Endodermal cell (in vitro differentiated cells): Measurements from ENCODE around the gene ZFAND4. TPM values are rescaled to one million over a fixed set of nuclear protein-coding genes. Genes with fewer than 3 reads are reported as not detected.

Experiments used
- DNase-seq: peaks from one replicate; pipeline ENCODE4 v3.0.0-alpha.2; 2017
- H3K27ac ChIP-seq: 2 replicates; pipeline ENCODE4 v1.5.1; 2013; ENCODE audit warnings: mild to moderate bottlenecking, low read depth, low read length, moderate library complexity
- H3K27me3 ChIP-seq: 2 replicates; pipeline ENCODE4 v1.6.1; 2013; ENCODE audit warnings: mild to moderate bottlenecking, low read length, moderate library complexity; ENCODE audit not compliant: insufficient read depth, control insufficient read depth, poor library complexity, severe bottlenecking
- H3K36me3 ChIP-seq: 2 replicates; pipeline ENCODE4 v1.7.0; 2013; ENCODE audit warnings: mild to moderate bottlenecking, low read length, moderate library complexity; ENCODE audit not compliant: control insufficient read depth, insufficient read depth
- H3K4me1 ChIP-seq: one replicate; pipeline ENCODE4 v1.7.0; 2013; ENCODE audit warnings: low read length; ENCODE audit not compliant: control insufficient read depth, insufficient read depth
- H3K4me3 ChIP-seq: 2 replicates; pipeline ENCODE4 v1.5.1; 2013; ENCODE audit warnings: mild to moderate bottlenecking, low read length, moderate library complexity
- H3K9ac ChIP-seq: 2 replicates; pipeline ENCODE4 v1.6.1; 2013; ENCODE audit warnings: mild to moderate bottlenecking, low read length, moderate library complexity; ENCODE audit not compliant: poor library complexity, severe bottlenecking; ENCODE audit errors: extremely low read depth
- H3K9me3 ChIP-seq: 2 replicates; pipeline ENCODE4 v1.6.1; 2013; ENCODE audit warnings: mild to moderate bottlenecking, low read length, moderate library complexity; ENCODE audit not compliant: control insufficient read depth
- H3K27ac Mint-ChIP-seq: 2 replicates; pipeline ENCODE4 v1.8.0; 2020; ENCODE audit warnings: mixed read lengths
- H3K27me3 Mint-ChIP-seq: 2 replicates; pipeline ENCODE4 v1.8.0; 2021; ENCODE audit warnings: mild to moderate bottlenecking, mixed read lengths; ENCODE audit not compliant: insufficient read depth
- H3K36me3 Mint-ChIP-seq: 2 replicates; pipeline ENCODE4 v1.8.0; 2020; ENCODE audit warnings: low read depth, mixed read lengths
- H3K4me1 Mint-ChIP-seq: 2 replicates; pipeline ENCODE4 v1.8.0; 2020; ENCODE audit warnings: mixed read lengths
- H3K4me3 Mint-ChIP-seq: 2 replicates; pipeline ENCODE4 v1.8.0; 2020; ENCODE audit warnings: mild to moderate bottlenecking, moderate library complexity, mixed read lengths
- H3K9me3 Mint-ChIP-seq: 2 replicates; pipeline ENCODE4 v1.8.0; 2020; ENCODE audit warnings: mild to moderate bottlenecking, mixed read lengths
- WGBS, 2 experiments: methylation state at CpG; one replicate each; pipeline versions ENCODE4 v1.1.5 to v1.1.7; 2013; ENCODE audit warnings: missing lambda C conversion rate in 2 of 2, mixed read lengths in 1 of 2; ENCODE audit not compliant: insufficient coverage in 1 of 2, insufficient read length in 1 of 2; 5-methylcytosine and 5-hydroxymethylcytosine counted together
- total RNA-seq, 2 donors: library from RNA; stranded (reverse); fragmentation: NEBNext Ultra II Directional in 1 of 2; extraction: Animal tissue kit (Norgen Biotek cat#: 25700) in 1 of 2; gene quantifications; 2 replicates in 1 of 2; 3 replicates in 1 of 2; pipeline ENCODE4 v1.2.1, GENCODE V29; 2021
- TF ChIP-seq, protein P1 (sequence below): fragments of 200-600 bp; sonication (generic); conservative IDR thresholded peaks from 2 replicates; pipeline ENCODE4 v1.5.0; 2021; ENCODE audit warnings: antibody characterized with exemption, mild to moderate bottlenecking

ZFAND4 gene
- total RNA-seq, 2 donors from 2014 or later, result 13.4 to 16.8 TPM

DNA sequence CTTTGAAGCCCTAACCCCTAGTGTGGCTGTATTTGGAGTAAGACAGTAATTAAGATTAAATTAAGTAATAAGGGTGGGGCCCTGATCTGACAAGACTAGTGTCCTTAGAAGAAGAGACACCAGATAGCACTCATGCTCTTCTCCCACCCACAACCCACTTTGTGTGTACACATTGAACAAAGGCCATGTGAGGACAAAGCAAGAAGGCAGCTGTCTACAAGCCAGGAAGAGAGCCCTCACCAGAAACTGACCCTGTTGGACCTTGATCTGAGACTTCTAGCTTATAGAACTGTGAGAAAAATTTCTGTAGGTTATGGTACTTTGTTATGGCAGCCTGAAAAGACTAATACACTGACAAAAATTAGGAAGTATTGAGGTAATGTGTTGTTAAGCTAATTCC is 59.8 kb downstream of the ZFAND4 start:
- H3K4me3 ChIP-seq, result no peak overlapping the region
- no peaks in the 10 kb centered on the region for H3K4me1 ChIP-seq
- TF ChIP-seq, protein P1, sequence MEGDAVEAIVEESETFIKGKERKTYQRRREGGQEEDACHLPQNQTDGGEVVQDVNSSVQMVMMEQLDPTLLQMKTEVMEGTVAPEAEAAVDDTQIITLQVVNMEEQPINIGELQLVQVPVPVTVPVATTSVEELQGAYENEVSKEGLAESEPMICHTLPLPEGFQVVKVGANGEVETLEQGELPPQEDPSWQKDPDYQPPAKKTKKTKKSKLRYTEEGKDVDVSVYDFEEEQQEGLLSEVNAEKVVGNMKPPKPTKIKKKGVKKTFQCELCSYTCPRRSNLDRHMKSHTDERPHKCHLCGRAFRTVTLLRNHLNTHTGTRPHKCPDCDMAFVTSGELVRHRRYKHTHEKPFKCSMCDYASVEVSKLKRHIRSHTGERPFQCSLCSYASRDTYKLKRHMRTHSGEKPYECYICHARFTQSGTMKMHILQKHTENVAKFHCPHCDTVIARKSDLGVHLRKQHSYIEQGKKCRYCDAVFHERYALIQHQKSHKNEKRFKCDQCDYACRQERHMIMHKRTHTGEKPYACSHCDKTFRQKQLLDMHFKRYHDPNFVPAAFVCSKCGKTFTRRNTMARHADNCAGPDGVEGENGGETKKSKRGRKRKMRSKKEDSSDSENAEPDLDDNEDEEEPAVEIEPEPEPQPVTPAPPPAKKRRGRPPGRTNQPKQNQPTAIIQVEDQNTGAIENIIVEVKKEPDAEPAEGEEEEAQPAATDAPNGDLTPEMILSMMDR, result no peak
- no peak overlapping the region for H3K27ac Mint-ChIP-seq
- no peak for DNase-seq
- no peak overlapping the region for H3K4me3 Mint-ChIP-seq
- no peaks in the 10 kb centered on the region for H3K27me3 Mint-ChIP-seq
- no peak overlapping the region for H3K27ac ChIP-seq
- H3K9me3 ChIP-seq, result no peaks in the 10 kb centered on the region
- peaks cover 16% of the 10 kb centered on the region for H3K36me3 Mint-ChIP-seq
- H3K27me3 ChIP-seq, result no peaks in the 10 kb centered on the region
- no peaks in the 10 kb centered on the region for H3K4me1 Mint-ChIP-seq
- no peaks in the 10 kb centered on the region for H3K9me3 Mint-ChIP-seq
- no peak overlapping the region for H3K9ac ChIP-seq
- H3K36me3 ChIP-seq, result no peaks in the 10 kb centered on the region

DNA sequence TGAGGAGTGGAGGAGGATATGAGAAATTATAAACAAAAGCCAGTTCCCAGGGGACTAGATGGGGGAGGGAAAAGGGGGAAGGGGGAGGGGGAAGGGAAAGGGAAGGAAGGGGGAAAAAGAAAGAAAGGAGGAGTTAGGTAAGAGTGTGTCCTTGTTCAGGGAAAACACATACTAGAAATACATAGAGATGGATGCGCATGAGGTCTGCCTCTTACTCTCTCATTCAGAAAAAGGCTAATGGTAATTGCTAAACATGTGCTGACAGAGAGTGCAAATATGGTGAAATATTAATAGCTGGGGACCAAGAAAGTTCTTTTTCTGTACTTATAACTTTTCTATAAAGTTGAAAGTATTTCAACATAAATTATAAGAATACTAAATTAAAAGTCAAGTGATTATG is 64.5 kb downstream of the ZFAND4 start:
- no peak for DNase-seq
- H3K4me3 Mint-ChIP-seq, result no peak overlapping the region
- Histone ChIP-seq H3K9ac (no peak overlapping the region), H3K27ac (no peak overlapping the region), H3K4me1 (no peaks in the 10 kb centered on the region), H3K4me3 (no peak overlapping the region), H3K9me3 (no peaks in the 10 kb centered on the region), H3K27me3 (no peaks in the 10 kb centered on the region), H3K36me3 (no peaks in the 10 kb centered on the region)
- peaks cover 16% of the 10 kb centered on the region for H3K36me3 Mint-ChIP-seq
- H3K27ac Mint-ChIP-seq, result no peak overlapping the region
- no peaks in the 10 kb centered on the region for H3K4me1 Mint-ChIP-seq
- TF ChIP-seq, protein P1, result no peak
- WGBS, 2 experiments, result 100% methylated on average over 1 of the region's 1 CpG
- no peaks in the 10 kb centered on the region for H3K9me3 Mint-ChIP-seq
- no peaks in the 10 kb centered on the region for H3K27me3 Mint-ChIP-seq

DNA sequence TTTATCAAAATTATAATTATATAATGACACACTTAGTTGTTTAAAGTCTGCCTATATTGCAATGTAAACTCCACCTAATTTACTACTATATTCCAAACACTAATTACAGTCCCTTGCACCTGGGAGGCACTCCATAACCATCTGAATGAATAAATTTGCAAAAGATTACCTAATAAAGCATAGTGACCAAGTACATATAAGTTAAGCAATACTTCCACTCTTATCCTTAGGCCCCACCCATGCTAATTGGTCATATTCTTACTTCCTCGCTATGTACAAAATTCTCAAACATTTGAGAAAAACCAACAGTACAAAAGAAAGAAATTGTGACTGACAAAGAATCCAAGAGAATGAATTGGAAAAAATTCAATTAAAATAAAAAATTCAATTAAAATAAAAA is 65.3 kb downstream of the ZFAND4 start:
- TF ChIP-seq, protein P1, result no peak
- no peaks in the 10 kb centered on the region for H3K27me3 ChIP-seq
- H3K4me1 Mint-ChIP-seq, result no peaks in the 10 kb centered on the region
- H3K9me3 Mint-ChIP-seq, result no peaks in the 10 kb centered on the region
- H3K36me3 Mint-ChIP-seq, result peaks cover 12% of the 10 kb centered on the region
- no peaks in the 10 kb centered on the region for H3K36me3 ChIP-seq
- no peaks in the 10 kb centered on the region for H3K4me1 ChIP-seq
- H3K27ac ChIP-seq, result no peak overlapping the region
- DNase-seq, result no peak
- H3K9ac ChIP-seq, result no peak overlapping the region
- H3K27ac Mint-ChIP-seq, result no peak overlapping the region
- no peaks in the 10 kb centered on the region for H3K9me3 ChIP-seq
- peaks cover 2% of the 10 kb centered on the region for H3K27me3 Mint-ChIP-seq
- H3K4me3 ChIP-seq, result no peak overlapping the region
- WGBS, 2 experiments, result 90% methylated on average over 1 of the region's 1 CpG; no CpG with 5 or more reads in 1 of the 2 experiments
- H3K4me3 Mint-ChIP-seq, result no peak overlapping the region
